GM04503 (cell line): ENCODE data around the gene HFE.
A peak's percentile ranks its signal among the peaks of the same experiment; 100 is the strongest.
"Not testable (repeated sequence)": the region's sequence is repeated elsewhere in the genome, so short reads cannot be mapped to it uniquely, and the experiment has no call there.

Experiments used
- DNase-seq: peaks from one replicate; pipeline ENCODE4 v3.0.0-alpha.2; 2012; ENCODE audit warnings: low read depth

Gene HFE, protein sequence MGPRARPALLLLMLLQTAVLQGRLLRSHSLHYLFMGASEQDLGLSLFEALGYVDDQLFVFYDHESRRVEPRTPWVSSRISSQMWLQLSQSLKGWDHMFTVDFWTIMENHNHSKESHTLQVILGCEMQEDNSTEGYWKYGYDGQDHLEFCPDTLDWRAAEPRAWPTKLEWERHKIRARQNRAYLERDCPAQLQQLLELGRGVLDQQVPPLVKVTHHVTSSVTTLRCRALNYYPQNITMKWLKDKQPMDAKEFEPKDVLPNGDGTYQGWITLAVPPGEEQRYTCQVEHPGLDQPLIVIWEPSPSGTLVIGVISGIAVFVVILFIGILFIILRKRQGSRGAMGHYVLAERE

GRCh38 chr6:26087284-26088115 is at the start of gene HFE:
TSS of gene HFE (plus strand) at chr6:26087429. CDS start at chr6:26087441, 12 bp downstream.
- DNase-seq, result no peak

- DNase-seq, result no peak
Measured at GRCh38 chr6:26041946-26042345, 45.3 kb upstream of the HFE start.

DNA sequence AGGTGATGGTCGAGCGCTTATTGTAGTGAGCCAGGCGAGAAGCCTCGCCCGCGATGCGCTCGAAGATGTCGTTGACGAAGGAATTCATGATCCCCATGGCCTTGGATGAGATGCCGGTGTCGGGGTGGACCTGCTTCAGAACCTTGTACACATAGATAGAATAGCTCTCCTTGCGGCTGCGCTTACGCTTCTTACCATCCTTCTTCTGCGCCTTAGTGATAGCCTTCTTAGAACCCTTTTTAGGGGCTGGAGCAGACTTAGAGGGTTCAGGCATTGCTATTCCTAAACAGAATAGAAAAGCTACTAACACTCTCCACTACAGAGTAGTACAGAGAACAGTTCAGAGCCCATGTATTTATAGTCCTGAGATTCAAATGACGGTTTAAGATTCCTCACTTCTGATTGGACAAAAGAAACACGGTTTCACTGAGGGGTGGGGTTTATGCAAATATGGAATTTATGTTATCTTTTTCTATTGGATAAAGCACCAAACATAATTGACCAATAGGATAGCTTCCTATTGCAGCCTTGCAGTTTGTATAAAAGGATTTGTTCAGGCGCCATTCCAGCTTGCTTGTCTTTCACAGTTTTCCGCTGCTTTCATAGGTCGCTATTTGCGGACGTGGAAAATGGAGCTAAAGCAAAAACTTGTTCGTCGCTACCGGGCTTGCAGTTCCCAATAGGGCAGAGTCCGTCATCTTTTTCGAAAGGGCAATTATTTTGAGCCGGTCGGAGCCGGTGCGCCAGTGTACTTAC is 43.7 kb upstream of the HFE start:
- DNase-seq, result peak; percentile 95

DNA sequence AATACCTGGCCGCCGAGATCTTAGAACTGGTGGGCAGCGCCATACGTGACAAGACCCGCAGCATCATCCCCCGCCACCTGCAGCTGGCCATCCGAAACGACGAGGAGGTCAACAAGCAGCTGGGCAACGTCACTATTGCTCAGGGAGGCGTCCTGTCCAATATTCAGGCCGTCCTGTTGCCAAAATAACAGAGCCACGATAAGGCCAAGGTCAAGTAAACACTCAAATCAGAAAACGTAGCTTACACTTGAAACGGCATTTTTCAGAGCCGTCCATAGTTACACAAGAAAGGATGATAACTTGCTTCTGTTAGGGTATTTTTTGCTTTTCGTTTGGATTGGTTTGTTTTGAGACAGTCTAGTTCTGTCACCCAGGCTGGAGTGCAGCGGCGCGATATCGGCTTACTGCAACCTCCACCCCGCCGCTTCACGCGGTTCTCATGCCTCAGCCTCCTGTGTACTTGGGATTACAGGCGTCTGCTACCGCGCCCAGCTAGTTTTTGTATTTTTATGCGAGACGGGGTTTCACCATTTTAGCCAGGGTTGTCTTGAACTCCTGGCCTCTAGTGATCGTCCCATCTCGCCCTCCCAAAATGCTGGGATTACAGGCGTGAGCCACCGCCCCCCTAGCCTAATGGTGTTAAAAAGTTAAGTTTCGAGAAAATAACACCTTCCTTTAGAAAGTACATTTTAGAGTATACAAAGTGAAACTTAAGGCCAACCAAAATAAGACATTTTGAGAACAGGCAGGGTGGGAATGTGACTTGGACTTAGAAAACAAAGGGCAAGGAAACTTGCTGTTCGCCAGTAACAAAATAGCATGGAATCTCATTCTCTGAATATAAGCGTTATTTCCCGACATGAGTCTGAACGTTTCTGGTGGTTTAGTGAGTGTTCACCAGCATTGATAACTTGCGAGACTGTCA is 42.8 kb upstream of the HFE start:
- DNase-seq, result no peak

GRCh38 chr6:26045065-26045927 is 41.9 kb upstream of the HFE start:
- DNase-seq, result peak; percentile 79

DNA sequence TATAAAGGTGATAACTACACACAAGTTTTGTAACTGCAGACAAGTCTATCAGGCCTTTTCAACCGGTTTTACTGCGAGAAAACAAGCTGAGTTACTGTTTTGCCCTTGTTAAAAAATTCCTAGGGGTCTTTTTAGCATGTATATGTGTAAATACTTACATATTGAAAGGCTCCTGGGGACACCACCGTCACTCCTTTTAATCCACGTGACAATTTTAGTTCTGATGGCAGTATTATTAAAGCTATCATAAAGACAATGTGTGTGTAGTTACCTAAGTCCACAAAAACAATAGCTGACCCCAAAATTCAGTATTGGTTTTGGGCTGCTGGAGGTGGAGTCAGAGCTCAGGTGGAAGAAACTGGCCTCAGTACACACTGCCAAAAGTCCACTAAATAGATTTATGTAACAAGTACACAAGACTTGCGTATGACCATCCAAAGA is 41.3 kb upstream of the HFE start:
- no peak for DNase-seq

GRCh38 chr6:26047329-26047728 is 39.9 kb upstream of the HFE start:
- DNase-seq, result not testable (repeated sequence)

GRCh38 chr6:26048590-26048989 is 38.6 kb upstream of the HFE start:
- no peak for DNase-seq

- no peak for DNase-seq
Measured at GRCh38 chr6:26051665-26052310, 35.4 kb upstream of the HFE start.

DNA sequence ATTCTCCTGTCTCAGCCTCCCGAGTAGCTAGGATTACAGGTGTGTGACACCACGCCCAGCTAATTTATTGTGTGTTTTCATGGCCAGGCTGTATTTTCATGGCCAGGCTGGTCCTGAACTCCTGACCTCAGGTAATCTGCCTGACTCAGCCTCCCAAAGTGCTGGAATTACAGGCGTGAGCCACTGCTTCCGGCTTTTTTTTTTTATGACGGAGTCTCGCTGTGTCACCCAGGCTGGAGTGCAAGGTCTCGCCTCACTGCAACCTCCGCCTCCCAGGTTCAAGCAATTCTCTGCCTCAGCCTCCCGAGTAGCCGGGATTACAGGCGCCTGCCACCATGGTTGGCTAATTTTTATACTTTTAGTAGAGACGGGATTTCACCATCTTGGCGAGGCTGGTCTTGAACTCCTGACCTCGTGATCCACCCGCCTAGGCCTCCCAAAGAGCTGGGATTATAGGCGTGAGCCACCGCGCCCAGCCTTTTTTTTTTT is 34.4 kb upstream of the HFE start:
- not testable (repeated sequence) for DNase-seq

DNA sequence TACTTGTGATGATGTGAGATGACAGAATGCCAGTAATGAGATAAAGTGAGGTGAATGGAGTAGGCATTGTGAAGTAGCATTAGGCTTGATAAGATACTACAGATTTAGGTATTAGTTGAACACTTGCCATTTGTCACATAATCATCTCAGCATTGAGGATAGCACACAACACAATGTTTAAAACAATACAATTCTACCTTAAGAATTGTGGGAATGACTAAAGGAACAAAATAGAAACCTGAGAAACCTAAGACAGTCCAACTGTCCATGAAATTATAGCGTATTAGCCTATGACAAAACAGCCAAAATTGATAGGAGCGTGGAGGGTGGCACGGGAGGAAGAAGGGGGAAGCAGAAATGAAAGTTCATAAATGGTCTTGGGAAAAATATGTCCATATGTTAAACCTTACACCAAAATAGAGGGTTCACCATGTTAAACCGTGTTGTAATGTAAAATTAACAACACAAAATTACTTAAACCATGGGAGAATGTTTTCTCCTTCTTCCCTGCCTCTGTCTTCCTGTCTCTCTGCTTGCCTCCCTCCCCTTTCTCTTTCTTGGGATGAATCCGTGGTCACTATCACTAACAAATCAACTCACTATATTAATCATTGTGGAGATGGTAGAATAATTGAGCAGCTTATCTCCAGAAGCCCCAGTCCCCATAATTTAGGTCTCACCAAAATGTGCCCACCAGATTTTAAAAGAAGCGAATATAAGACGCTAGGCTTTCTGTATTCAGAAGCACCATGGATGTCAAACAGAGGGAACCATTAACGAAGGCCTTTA is 33.0 kb upstream of the HFE start:
- no peak for DNase-seq

- DNase-seq, result peak; percentile 90
Measured at GRCh38 chr6:26054781-26055718, 32.2 kb upstream of the HFE start.

DNA sequence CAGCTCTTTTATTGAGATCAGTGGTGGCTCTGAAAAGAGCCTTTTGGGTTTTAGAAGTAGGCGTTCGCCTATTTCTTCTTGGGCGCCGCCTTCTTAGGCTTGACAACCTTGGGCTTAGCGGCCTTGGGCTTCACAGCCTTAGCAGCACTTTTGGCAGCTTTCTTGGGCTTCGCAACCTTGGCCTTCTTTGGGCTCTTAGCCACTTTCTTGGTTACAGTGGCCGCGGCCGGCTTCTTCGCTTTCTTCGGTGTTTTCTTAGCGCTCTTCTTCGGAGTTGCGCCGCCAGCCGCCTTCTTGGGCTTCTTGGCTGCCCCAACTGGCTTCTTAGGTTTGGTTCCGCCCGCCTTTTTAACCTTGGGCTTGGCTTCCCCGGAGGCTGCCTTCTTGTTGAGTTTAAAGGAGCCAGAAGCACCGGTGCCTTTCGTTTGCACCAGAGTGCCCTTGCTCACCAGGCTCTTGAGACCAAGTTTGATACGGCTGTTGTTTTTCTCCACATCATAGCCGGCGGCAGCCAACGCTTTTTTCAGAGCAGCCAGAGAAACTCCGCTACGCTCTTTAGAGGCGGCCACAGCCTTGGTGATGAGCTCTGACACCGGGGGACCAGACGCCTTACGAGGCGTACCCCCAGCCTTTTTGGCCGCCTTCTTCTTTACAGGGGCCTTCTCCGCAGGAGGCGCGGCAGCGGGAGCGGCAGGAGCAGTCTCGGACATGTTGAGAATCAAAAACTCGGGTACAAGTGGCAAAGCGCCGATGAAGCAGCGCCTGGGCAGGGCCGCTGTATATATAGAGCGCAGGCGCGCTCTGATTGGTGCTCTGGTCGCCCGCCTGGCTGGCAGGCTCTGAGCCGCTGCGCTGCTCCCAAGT is 31.3 kb upstream of the HFE start:
- no peak for DNase-seq

DNA sequence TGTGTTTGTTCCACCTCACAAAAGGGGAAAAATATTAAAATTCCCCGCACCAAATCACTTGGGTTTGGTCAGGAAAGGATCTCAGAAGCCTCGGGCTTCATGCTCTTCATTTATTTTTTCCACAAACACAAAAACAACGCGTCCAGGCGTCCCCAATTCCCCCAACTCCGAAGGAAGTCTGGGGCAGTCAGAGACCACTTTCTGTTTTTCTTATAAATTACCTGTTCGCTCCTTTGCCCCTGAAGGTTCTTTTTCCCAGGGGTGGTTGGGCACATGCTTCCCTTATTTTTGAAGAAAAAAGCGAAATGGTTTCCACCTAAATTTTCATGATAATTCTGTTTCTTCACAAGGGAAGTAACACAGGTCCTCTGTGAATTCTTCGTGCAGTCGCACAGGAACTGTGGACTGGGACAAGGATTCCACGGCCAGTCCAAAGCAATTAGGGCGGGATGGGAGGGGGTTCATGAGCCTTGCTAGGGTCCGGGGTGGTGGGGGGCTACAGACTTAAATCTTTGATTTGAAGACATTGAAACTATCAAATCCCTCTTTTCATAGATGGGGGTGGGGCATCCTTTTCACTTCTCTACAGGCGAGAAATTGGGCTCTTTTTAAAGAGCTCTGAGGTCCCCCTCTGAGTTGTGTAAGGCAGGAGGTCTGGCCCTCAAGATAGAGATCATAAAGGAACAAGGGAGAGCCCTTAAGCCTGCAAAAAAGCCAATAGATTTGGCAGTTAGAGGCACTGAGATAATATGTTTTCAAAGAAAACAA is 30.5 kb upstream of the HFE start:
- DNase-seq, result no peak

GRCh38 chr6:26057899-26058298 is 29.3 kb upstream of the HFE start:
- no peak for DNase-seq

DNA sequence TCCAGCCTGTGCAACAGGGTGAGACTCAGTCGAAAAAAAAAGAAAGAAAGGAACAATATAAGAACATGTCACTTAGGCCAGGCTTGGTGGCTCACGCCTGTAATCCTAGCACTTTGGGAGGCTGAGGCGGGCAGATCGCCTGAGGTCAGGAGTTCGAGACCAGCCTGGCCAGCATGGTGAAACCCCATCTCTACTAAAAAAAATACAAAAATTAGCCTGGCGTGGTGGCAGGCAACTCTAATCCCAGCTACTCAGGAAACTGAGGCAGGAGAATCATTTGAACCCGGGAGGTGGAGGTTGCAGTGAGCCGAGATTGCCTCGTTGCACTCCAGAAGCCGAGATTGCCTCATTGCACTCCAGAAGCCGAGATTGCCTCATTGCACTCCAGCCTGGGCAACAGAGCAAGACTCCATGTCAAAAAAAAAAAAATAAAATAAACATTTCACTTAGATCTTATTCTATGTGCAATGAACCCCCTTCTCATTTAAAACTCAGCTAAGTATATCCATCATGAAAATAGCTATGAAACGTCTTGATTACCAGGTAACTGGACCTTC is 28.7 kb upstream of the HFE start:
- not testable (repeated sequence) for DNase-seq
